HL-60 (cell line): Measurements from ENCODE around the gene CARMIL1.

Experiments
- DNase-seq, 2 experiments: peaks; one replicate each; pipeline ENCODE4 v3.0.0-alpha.2; 2010 to 2020; ENCODE audit warnings: low read depth in 1 of 2, low spot score in 1 of 2
- H3K27ac ChIP-seq: fragments of 250-450 bp; sonication (Bioruptor Pico); replicated peaks from 2 replicates; pipeline ENCODE4 v1.5.1; 2020; ENCODE audit warnings: mild to moderate bottlenecking, moderate library complexity
- H3K27me3 ChIP-seq: fragments of 250-450 bp; sonication (Bioruptor Pico); 2 replicates; pipeline ENCODE4 v1.5.1; 2021; ENCODE audit warnings: mild to moderate bottlenecking, moderate library complexity; ENCODE audit not compliant: insufficient read depth, poor library complexity, severe bottlenecking
- H3K4me3 ChIP-seq: replicated peaks from 2 replicates; pipeline ENCODE4 v1.5.1; 2011; ENCODE audit warnings: mild to moderate bottlenecking, control low read depth, low read length; ENCODE audit not compliant: insufficient read depth
- CTCF ChIP-seq: IDR thresholded peaks from one replicate; pipeline ENCODE4 v1.5.1; 2011; ENCODE audit warnings: low read length, control low read depth, inconsistent platforms; ENCODE audit not compliant: insufficient read depth
- GABPA ChIP-seq: IDR thresholded peaks from 2 replicates; pipeline ENCODE4 v1.6.1; 2012; ENCODE audit warnings: low read depth
- POLR2AphosphoS5 ChIP-seq: IDR thresholded peaks from 2 replicates; pipeline ENCODE4 v1.6.1; 2012; ENCODE audit warnings: low read depth
- REST ChIP-seq: IDR thresholded peaks from 2 replicates; pipeline ENCODE4 v1.6.1; 2012; ENCODE audit warnings: low read depth; ENCODE audit not compliant: insufficient replicate concordance
- SPI1 ChIP-seq: IDR thresholded peaks from 2 replicates; pipeline ENCODE4 v1.6.1; 2012; ENCODE audit warnings: low read depth, mild to moderate bottlenecking, borderline replicate concordance

Gene CARMIL1

GRCh38 chr6:25292384-25292783, 13.2 kb downstream of the CARMIL1 start:
- TF ChIP-seq POLR2AphosphoS5, result no peak
- TF ChIP-seq CTCF, result no peak
- no peak for TF ChIP-seq GABPA
- no peak for TF ChIP-seq REST
- TF ChIP-seq SPI1, result no peak
- no peaks in the 10 kb centered on the region for H3K27me3 ChIP-seq
- H3K27ac ChIP-seq, result no peak overlapping the region
- DNase-seq, result no peak
- no peak overlapping the region for H3K4me3 ChIP-seq

GRCh38 chr6:25295651-25296050, 16.5 kb downstream of the CARMIL1 start:
- no peaks in the 10 kb centered on the region for H3K27me3 ChIP-seq
- no peak overlapping the region for H3K4me3 ChIP-seq
- no peak overlapping the region for H3K27ac ChIP-seq
- no peak for DNase-seq
- TF ChIP-seq SPI1 (no peak), REST (no peak), POLR2AphosphoS5 (no peak), CTCF (no peak), GABPA (no peak)

- DNase-seq, result no peak
- Histone ChIP-seq H3K27me3 (no peaks in the 10 kb centered on the region), H3K27ac (no peak overlapping the region), H3K4me3 (no peak overlapping the region)
- TF ChIP-seq SPI1 (no peak), POLR2AphosphoS5 (no peak), GABPA (no peak), REST (no peak), CTCF (no peak)
These were observed 17.2 kb downstream of the CARMIL1 start for GRCh38 chr6:25296217-25296905.
